ENCODE measurements around the gene PPIL3.

DNA sequence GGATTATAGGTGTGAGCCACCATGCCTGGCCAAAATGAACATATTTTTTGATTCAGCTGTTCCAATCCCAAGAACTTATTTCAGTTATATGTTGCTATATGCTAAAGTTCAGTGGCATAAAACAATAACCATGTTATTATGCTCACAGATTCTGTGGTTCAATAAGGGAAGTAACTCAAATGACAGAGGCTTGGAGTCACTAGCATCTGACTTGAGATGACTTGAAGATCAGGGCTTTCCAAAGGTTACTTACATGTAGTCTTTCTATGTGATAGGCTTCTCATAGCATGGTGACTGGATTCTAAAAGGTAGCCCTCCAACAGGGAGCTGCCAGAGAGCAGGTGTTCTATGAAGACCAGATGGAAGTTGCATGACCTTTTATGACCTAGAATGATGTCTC lies 41.6 kb downstream of the PPIL3 start:
- TF ChIP-seq, protein P1, sequence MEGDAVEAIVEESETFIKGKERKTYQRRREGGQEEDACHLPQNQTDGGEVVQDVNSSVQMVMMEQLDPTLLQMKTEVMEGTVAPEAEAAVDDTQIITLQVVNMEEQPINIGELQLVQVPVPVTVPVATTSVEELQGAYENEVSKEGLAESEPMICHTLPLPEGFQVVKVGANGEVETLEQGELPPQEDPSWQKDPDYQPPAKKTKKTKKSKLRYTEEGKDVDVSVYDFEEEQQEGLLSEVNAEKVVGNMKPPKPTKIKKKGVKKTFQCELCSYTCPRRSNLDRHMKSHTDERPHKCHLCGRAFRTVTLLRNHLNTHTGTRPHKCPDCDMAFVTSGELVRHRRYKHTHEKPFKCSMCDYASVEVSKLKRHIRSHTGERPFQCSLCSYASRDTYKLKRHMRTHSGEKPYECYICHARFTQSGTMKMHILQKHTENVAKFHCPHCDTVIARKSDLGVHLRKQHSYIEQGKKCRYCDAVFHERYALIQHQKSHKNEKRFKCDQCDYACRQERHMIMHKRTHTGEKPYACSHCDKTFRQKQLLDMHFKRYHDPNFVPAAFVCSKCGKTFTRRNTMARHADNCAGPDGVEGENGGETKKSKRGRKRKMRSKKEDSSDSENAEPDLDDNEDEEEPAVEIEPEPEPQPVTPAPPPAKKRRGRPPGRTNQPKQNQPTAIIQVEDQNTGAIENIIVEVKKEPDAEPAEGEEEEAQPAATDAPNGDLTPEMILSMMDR (IDR thresholded peaks at IDR 0.05) = no peak
- TF ChIP-seq EP300 (IDR thresholded peaks at IDR 0.05) = no peak
- TF ChIP-seq POLR2A (IDR thresholded peaks at IDR 0.05) = no peak
- TF ChIP-seq POLR2AphosphoS5 (IDR thresholded peaks at IDR 0.05) = no peak

Measured in gastroesophageal sphincter (tissue), 3 donors.